Measurements from ENCODE around the gene SIM1.
A peak's percentile ranks its signal among the peaks of the same experiment; 100 is the strongest.

SIM1 gene

GRCh38 chr6:100463630-100464161 lies 1.0 kb downstream of the SIM1 start:
- no peak for TF ChIP-seq CTCF (IDR thresholded peaks at IDR 0.05; ENCODE audit: extremely low read depth, missing control alignments)
- no peak for DNase-seq (ENCODE audit: low spot score)

GRCh38 chr6:100462706-100463629 lies 1.8 kb downstream of the SIM1 start:
- DNase-seq (ENCODE audit: low spot score): no peak
- TF ChIP-seq CTCF (IDR thresholded peaks at IDR 0.05; ENCODE audit: extremely low read depth, missing control alignments): no peak

- TF ChIP-seq CTCF (IDR thresholded peaks at IDR 0.05; ENCODE audit: extremely low read depth, missing control alignments): no peak
- DNase-seq (ENCODE audit: low spot score): no peak
Observed at GRCh38 chr6:100461917-100462705, 2.6 kb downstream of the SIM1 start.

GRCh38 chr6:100461278-100461916 lies 3.3 kb downstream of the SIM1 start:
- DNase-seq (ENCODE audit: low spot score): no peak
- no peak for TF ChIP-seq CTCF (IDR thresholded peaks at IDR 0.05; ENCODE audit: extremely low read depth, missing control alignments)

- TF ChIP-seq CTCF (IDR thresholded peaks at IDR 0.05; ENCODE audit: extremely low read depth, missing control alignments): peak; percentile 39
- no peak for DNase-seq (ENCODE audit: low spot score)
Observed at GRCh38 chr6:100460650-100461204, 4.0 kb downstream of the SIM1 start.

GRCh38 chr6:100459592-100460184 lies 5.0 kb downstream of the SIM1 start:
- no peak for DNase-seq (ENCODE audit: low spot score)
- no peak for TF ChIP-seq CTCF (IDR thresholded peaks at IDR 0.05; ENCODE audit: extremely low read depth, missing control alignments)

Measured in GM20000 (cell line).